Subcutaneous adipose tissue (tissue), 4 donors: Measurements from ENCODE around the gene IWS1. TPM values are rescaled to one million over a fixed set of nuclear protein-coding genes. Genes with fewer than 3 reads are reported as not detected.

ENCODE experiments used
- CTCF ChIP-seq: fragments of 450-650 bp; IDR thresholded peaks from one replicate; pipeline ENCODE4 v1.5.1; 2016; ENCODE audit warnings: low read depth, mild to moderate bottlenecking, control low read depth, antibody characterized with exemption, moderate library complexity
- total RNA-seq, 4 donors: library from RNA; depleted of rRNA; stranded (reverse); fragments of >200 nt; gene quantifications; one replicate each; pipeline ENCODE4 v1.1.0, GENCODE V29; 2016

Gene IWS1
- total RNA-seq, 4 donors from 2014 or later: 27.2 to 42.7 (median 34.9) TPM

GRCh38 chr2:127559454-127559853 lies 33.2 kb upstream of the IWS1 start:
- no peak for TF ChIP-seq CTCF

- no peak for TF ChIP-seq CTCF
Observed at GRCh38 chr2:127558911-127559310, 32.6 kb upstream of the IWS1 start.

- TF ChIP-seq CTCF: no peak
Observed at GRCh38 chr2:127552846-127553245, 26.6 kb upstream of the IWS1 start.

- no peak for TF ChIP-seq CTCF
Observed at GRCh38 chr2:127552336-127552735, 26.0 kb upstream of the IWS1 start.

- no peak for TF ChIP-seq CTCF
Observed at GRCh38 chr2:127551221-127551930, 25.1 kb upstream of the IWS1 start.

GRCh38 chr2:127546797-127547196 lies 20.5 kb upstream of the IWS1 start:
- TF ChIP-seq CTCF: no peak

- TF ChIP-seq CTCF: no peak
Observed at GRCh38 chr2:127545796-127546195, 19.5 kb upstream of the IWS1 start.
